ENCODE results near the gene KIFC1. TPM values are rescaled to one million over a fixed set of nuclear protein-coding genes. Genes with fewer than 3 reads are reported as not detected.
A peak's percentile ranks its signal among the peaks of the same experiment; 100 is the strongest.

KIFC1 gene
- total and polyA plus RNA-seq, 9 of the 15 experiments (the other 6 are each of a cell fraction or from before 2014, with no cell fraction given) = 1.3 to 95.2 (median 76.9) TPM

GRCh38 chr6:33391278-33391921, at the start of gene KIFC1 (continued):
- TF ChIP-seq TOE1 (IDR thresholded peaks at IDR 0.05; ENCODE audit: borderline replicate concordance) (peak; percentile 52; the same call in 1 of the 2 replicates), TOE1 (CRISPR knock-in tag; IDR thresholded peaks at IDR 0.05; ENCODE audit: borderline replicate concordance, low read depth) (peak; percentile 33; the same call in 1 of the 2 replicates), ELF2 (CRISPR knock-in tag; IDR thresholded peaks at IDR 0.05) (0 out of 2 replicates have a peak, but pooled peaks have one; percentile 76), NFE2L1 (tag; IDR thresholded peaks at IDR 0.05; ENCODE audit: borderline replicate concordance, low read depth) (no peak), BCLAF1 (IDR thresholded peaks at IDR 0.05; ENCODE audit: borderline replicate concordance in 1 of 2, control insufficient read depth in 1 of 2, low read depth in 2 of 2, low read length in 1 of 2) (no peak), ZNF696 (CRISPR knock-in tag; conservative IDR thresholded peaks at IDR 0.05) (no peak), EHMT2 (IDR thresholded peaks at IDR 0.05) (no peak), CEBPB (tag; IDR thresholded peaks at IDR 0.05) (no peak), POLR2AphosphoS5 (IDR thresholded peaks at IDR 0.05; ENCODE audit: control insufficient read depth, insufficient read depth, low read depth, low read length) (peak; percentile 52), JUNB (CRISPR knock-in tag; conservative IDR thresholded peaks at IDR 0.05) (no peak), ZNF780A (CRISPR knock-in tag; IDR thresholded peaks at IDR 0.05) (no peak), EP400 (IDR thresholded peaks at IDR 0.05) (peak; percentile 99), ATF4 (CRISPR knock-in tag; IDR thresholded peaks at IDR 0.05) (no peak), BRF1 (IDR thresholded peaks at IDR 0.05; ENCODE audit: borderline replicate concordance, extremely low read depth, insufficient read length) (no peak), FIP1L1 (IDR thresholded peaks at IDR 0.05; ENCODE audit: low read depth, low read length, poor library complexity, severe bottlenecking) (no peak), FOXA1 (IDR thresholded peaks at IDR 0.05; ENCODE audit: borderline replicate concordance) (no peak), TCF15 (CRISPR knock-in tag; IDR thresholded peaks at IDR 0.05) (no peak), SRSF9 (IDR thresholded peaks at IDR 0.05; ENCODE audit: borderline replicate concordance, low read depth, low read length) (no peak), HDAC2 (IDR thresholded peaks at IDR 0.05) (peak; percentile 22; the same call in 1 of the 2 replicates), RB1 (IDR thresholded peaks at IDR 0.05; ENCODE audit: low read depth) (peak; percentile 90), BRD9 (IDR thresholded peaks at IDR 0.05; ENCODE audit: low read depth, partially characterized antibody) (no peak), TAF1 (IDR thresholded peaks at IDR 0.05; ENCODE audit: control insufficient read depth, extremely low read depth, insufficient read depth, low read length, severe bottlenecking) (peak; percentile 46), HIVEP1 (CRISPR knock-in tag; IDR thresholded peaks at IDR 0.05) (no peak), HLTF (IDR thresholded peaks at IDR 0.05) (0 out of 2 replicates have a peak, but pooled peaks have one; percentile 20), NFATC3 (IDR thresholded peaks at IDR 0.05) (no peak)
